Measurements from ENCODE around the gene ZBTB16. TPM values are rescaled to one million over a fixed set of nuclear protein-coding genes. Genes with fewer than 3 reads are reported as not detected.

The ZBTB16 gene
- polyA plus RNA-seq, 1 donor from 2014 or later = 0.45 TPM

GRCh38 chr11:114102993-114103896, 43.7 kb downstream of the ZBTB16 start:
- no peaks in the 10 kb centered on the region for H4K20me1 ChIP-seq (ENCODE audit: insufficient read depth)
- no peak overlapping the region for H3K27ac ChIP-seq (ENCODE audit: low read length)
- no peak overlapping the region for H3K9ac ChIP-seq (ENCODE audit: low read length)
- no peak overlapping the region for H3K4me3 ChIP-seq (ENCODE audit: low read length)
- TF ChIP-seq TAF1 (IDR thresholded peaks at IDR 0.05; ENCODE audit: low read depth) = no peak
- H3K36me3 ChIP-seq (ENCODE audit: insufficient read depth, low read length) = no peaks in the 10 kb centered on the region
- H2AFZ ChIP-seq (ENCODE audit: low read depth, low read length) = no peak overlapping the region
- no peaks in the 10 kb centered on the region for H3K9me2 ChIP-seq (ENCODE audit: insufficient read depth, low read length)
- H3K27me3 ChIP-seq (ENCODE audit: insufficient read depth, low read depth, low read length) = no peaks in the 10 kb centered on the region
- peaks cover 55% of the 10 kb centered on the region for H3K79me2 ChIP-seq (replicated peaks; ENCODE audit: insufficient read depth, low read length)
- H3K9me3 ChIP-seq (ENCODE audit: low read length) = no peaks in the 10 kb centered on the region
- no peaks in the 10 kb centered on the region for H3F3A ChIP-seq (ENCODE audit: insufficient read depth, low read length, poor library complexity, severe bottlenecking)
- H3K4me2 ChIP-seq (ENCODE audit: low read length) = no peak overlapping the region

GRCh38 chr11:114105611-114106010, 46.1 kb downstream of the ZBTB16 start:
- no peak overlapping the region for H3K27ac ChIP-seq (ENCODE audit: low read length)

More at GRCh38 chr11:114105611-114106010, 46.1 kb downstream of the ZBTB16 start:
- Histone ChIP-seq H3K4me2 (ENCODE audit: low read length) (no peak overlapping the region), H2AFZ (ENCODE audit: low read depth, low read length) (no peak overlapping the region), H4K20me1 (ENCODE audit: insufficient read depth) (no peaks in the 10 kb centered on the region), H3K27me3 (ENCODE audit: insufficient read depth, low read depth, low read length) (no peaks in the 10 kb centered on the region), H3K9me2 (ENCODE audit: insufficient read depth, low read length) (no peaks in the 10 kb centered on the region), H3K4me3 (ENCODE audit: low read length) (no peak overlapping the region), H3K9me3 (ENCODE audit: low read length) (no peaks in the 10 kb centered on the region), H3K36me3 (ENCODE audit: insufficient read depth, low read length) (no peaks in the 10 kb centered on the region), H3K79me2 (replicated peaks; ENCODE audit: insufficient read depth, low read length) (peaks cover 52% of the 10 kb centered on the region), H3K9ac (ENCODE audit: low read length) (no peak overlapping the region), H3F3A (ENCODE audit: insufficient read depth, low read length, poor library complexity, severe bottlenecking) (no peaks in the 10 kb centered on the region)
- TF ChIP-seq SMC3 (conservative IDR thresholded peaks at IDR 0.05; ENCODE audit: poor library complexity) (no peak), POLR2AphosphoS5 (IDR thresholded peaks at IDR 0.05) (no peak), RAD21 (conservative IDR thresholded peaks at IDR 0.05) (no peak), REST (IDR thresholded peaks at IDR 0.05; ENCODE audit: borderline replicate concordance) (no peak), EZH2 (IDR thresholded peaks at IDR 0.05; ENCODE audit: borderline replicate concordance, insufficient read depth, low read length, poor library complexity, severe bottlenecking) (no peak), MXI1 (conservative IDR thresholded peaks at IDR 0.05; ENCODE audit: poor library complexity, severe bottlenecking) (no peak), TAF1 (IDR thresholded peaks at IDR 0.05; ENCODE audit: low read depth) (no peak), EP300 (conservative IDR thresholded peaks at IDR 0.05; ENCODE audit: poor library complexity, severe bottlenecking) (no peak), CTCF (IDR thresholded peaks at IDR 0.05; ENCODE audit: poor library complexity, severe bottlenecking) (no peak)
